Activated T-cell treated with anti-CD3 and anti-CD28 coated beads, Interleukin-2, amount 50 U/mL, for 48 hours (primary cell): Measurements from ENCODE around the gene MORC4.

Experiments
- DNase-seq, 2 experiments: peaks; one replicate each; pipeline ENCODE4 v3.0.0-alpha.2; 2020

MORC4 gene

GRCh38 chrX:106952538-106952937 is 47.5 kb downstream of the MORC4 start:
- DNase-seq: no peak

- no peak for DNase-seq
Measured at GRCh38 chrX:106952089-106952488, 47.9 kb downstream of the MORC4 start.

- DNase-seq: no peak
Measured at GRCh38 chrX:106951230-106951629, 48.8 kb downstream of the MORC4 start.

- DNase-seq: no peak
Measured at GRCh38 chrX:106950381-106950780, 49.6 kb downstream of the MORC4 start.

GRCh38 chrX:106949366-106949765 is 50.6 kb downstream of the MORC4 start:
- DNase-seq: no peak

- no peak for DNase-seq
Measured at GRCh38 chrX:106948641-106949040, 51.4 kb downstream of the MORC4 start.

GRCh38 chrX:106946464-106946863 is 53.5 kb downstream of the MORC4 start:
- DNase-seq: no peak

- no peak for DNase-seq
Measured at GRCh38 chrX:106940068-106940467, 59.9 kb downstream of the MORC4 start.

- no peak for DNase-seq
Measured at GRCh38 chrX:106939566-106939965, 60.4 kb downstream of the MORC4 start.

- DNase-seq: no peak
Measured at GRCh38 chrX:106936246-106936645, 63.8 kb downstream of the MORC4 start.

- DNase-seq: no peak
Measured at GRCh38 chrX:106935175-106935574, 64.8 kb downstream of the MORC4 start.

GRCh38 chrX:106933538-106933961 is 66.5 kb downstream of the MORC4 start:
- no peak for DNase-seq

GRCh38 chrX:106932960-106933537 is 67.0 kb downstream of the MORC4 start:
- no peak for DNase-seq

GRCh38 chrX:106932492-106932923 is 67.5 kb downstream of the MORC4 start:
- DNase-seq: no peak

- DNase-seq: no peak
Measured at GRCh38 chrX:106931831-106932491, 68.1 kb downstream of the MORC4 start.

- no peak for DNase-seq
Measured at GRCh38 chrX:106928227-106928626, 71.8 kb downstream of the MORC4 start.

GRCh38 chrX:106927700-106928099 is 72.3 kb downstream of the MORC4 start:
- no peak for DNase-seq

- no peak for DNase-seq
Measured at GRCh38 chrX:106927023-106927422, 73.0 kb downstream of the MORC4 start.

GRCh38 chrX:106921637-106922036 is 78.4 kb downstream of the MORC4 start:
- no peak for DNase-seq

- DNase-seq: no peak
Measured at GRCh38 chrX:106919932-106920452, 80.0 kb downstream of the MORC4 start, which contains the start of gene CLDN2. TSS of gene CLDN2 (plus strand) at chrX:106920402. CDS start at chrX:106928229, 7,827 bp downstream.

GRCh38 chrX:106917830-106918500 is 82.0 kb downstream of the MORC4 start:
- no peak for DNase-seq

GRCh38 chrX:106912864-106913263 is 87.1 kb downstream of the MORC4 start:
- DNase-seq: no peak

- DNase-seq: no peak
Measured at GRCh38 chrX:106906361-106906760, 93.7 kb downstream of the MORC4 start.
